Cardiac fibroblast (primary cell): ENCODE data around the gene GBP6.
"Not testable (repeated sequence)": the region's sequence is repeated elsewhere in the genome, so short reads cannot be mapped to it uniquely, and the experiment has no call there.

Source experiments
- DNase-seq, 2 donors: peaks; one replicate each; pipeline versions ENCODE4 v3.0.0 to v3.0.0-alpha.2; 2010; ENCODE audit warnings: low read depth in 2 of 2
- H3K4me3 ChIP-seq, 2 donors: replicated peaks in 1 of 2; 1 replicate in 1 of 2; 2 replicates in 1 of 2; pipeline ENCODE4 v1.5.1; 2011; ENCODE audit warnings: low read depth in 2 of 2, low read length in 2 of 2, mild to moderate bottlenecking in 2 of 2, moderate library complexity in 1 of 2
- CTCF ChIP-seq: IDR thresholded peaks from one replicate; pipeline ENCODE4 v1.5.1; 2011; ENCODE audit warnings: low read depth, mild to moderate bottlenecking, low read length, inconsistent platforms

Gene GBP6

GRCh38 chr1:89339039-89339438, 24.8 kb upstream of the GBP6 start:
- TF ChIP-seq CTCF = no peak
- DNase-seq = peak in 1 of 2 donors; percentile 17
- H3K4me3 ChIP-seq = no peak overlapping the region

GRCh38 chr1:89345479-89345878, 18.4 kb upstream of the GBP6 start:
- not testable (repeated sequence) for DNase-seq, H3K4me3 ChIP-seq

- no peak for TF ChIP-seq CTCF
- DNase-seq = no peak
- H3K4me3 ChIP-seq = no peak overlapping the region
Observed at GRCh38 chr1:89347296-89347695, 16.6 kb upstream of the GBP6 start.

GRCh38 chr1:89350298-89350697, 13.6 kb upstream of the GBP6 start:
- no peak overlapping the region for H3K4me3 ChIP-seq
- TF ChIP-seq CTCF = no peak
- no peak for DNase-seq

GRCh38 chr1:89351597-89352311, 12.1 kb upstream of the GBP6 start:
- no peak overlapping the region for H3K4me3 ChIP-seq
- TF ChIP-seq CTCF = no peak
- no peak for DNase-seq

GRCh38 chr1:89352421-89352820, 11.4 kb upstream of the GBP6 start:
- no peak for TF ChIP-seq CTCF
- H3K4me3 ChIP-seq = no peak overlapping the region
- DNase-seq = no peak

GRCh38 chr1:89354205-89354604, 9.7 kb upstream of the GBP6 start:
- no peak for TF ChIP-seq CTCF
- H3K4me3 ChIP-seq = no peak overlapping the region
- no peak for DNase-seq
